ENCODE results near the gene ITFG1. TPM values are rescaled to one million over a fixed set of nuclear protein-coding genes. Genes with fewer than 3 reads are reported as not detected.

ITFG1 gene
- total and polyA plus RNA-seq, 2 of the 8 experiments (the other 6 are each of a cell fraction or from before 2014, with no cell fraction given), result 13.8 to 22.2 TPM

DNA sequence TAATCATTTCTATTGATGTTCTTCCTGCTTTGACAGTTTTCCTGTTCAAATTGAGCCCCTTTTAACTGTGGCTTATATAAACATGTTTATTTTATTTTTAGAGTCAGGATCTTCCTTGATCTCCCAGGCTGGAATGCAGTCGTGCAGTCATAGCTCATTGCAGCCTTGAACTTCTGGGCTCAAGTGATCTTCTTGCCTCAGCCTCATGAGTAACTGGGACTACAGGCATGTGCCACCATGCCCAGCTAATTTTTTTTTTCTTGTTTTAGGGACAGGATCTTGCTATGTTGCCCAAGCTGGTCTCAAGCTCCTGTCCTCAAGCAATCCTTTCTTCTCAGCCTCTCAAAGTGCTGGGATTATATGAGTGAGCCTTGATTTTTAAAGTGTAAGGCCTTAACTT is 14.9 kb upstream of the ITFG1 start:
- WGBS, 2 experiments (ENCODE audit: extremely low coverage in 1 of 2, insufficient coverage in 1 of 2, insufficient read length in 1 of 2, insufficient replicate concordance in 2 of 2, low coverage in 1 of 2, low lambda C conversion rate in 2 of 2, missing lambda C conversion rate in 1 of 2), result 94% methylated on average over 1 of the region's 1 CpG; no CpG with 5 or more reads in 1 of the 2 experiments
- no peak overlapping the region for H3K23ac ChIP-seq (ENCODE audit: insufficient read length)

More for the DNA sequence above, 14.9 kb upstream of the ITFG1 start:
- CTCF ChIA-PET (ENCODE audit: partially characterized antibody), result no interaction called here
- Histone ChIP-seq H2BK15ac (ENCODE audit: low read length) (no peak overlapping the region), H2AFZ (ENCODE audit: low read length) (no peak overlapping the region), H2BK120ac (replicated peaks; ENCODE audit: low read depth, low read length) (no peak overlapping the region), H2AK5ac (ENCODE audit: low read depth, low read length) (no peak overlapping the region), H3K4me3 (ENCODE audit: extremely low read depth in 1 of 4, insufficient read depth in 2 of 4, low read depth in 3 of 4, low read length in 4 of 4) (no peak overlapping the region), H2BK20ac (ENCODE audit: low read length) (no peak overlapping the region), H3K23me2 (ENCODE audit: low read depth, low read length) (no peaks in the 10 kb centered on the region), H2BK5ac (ENCODE audit: low read depth, low read length) (no peak overlapping the region), H3K4me2 (ENCODE audit: insufficient read depth in 1 of 2, low read depth in 2 of 2, low read length in 2 of 2) (no peak overlapping the region), H4K20me1 (replicated peaks in 1 of 2; ENCODE audit: control insufficient read depth in 1 of 2, insufficient read depth in 2 of 2, low read length in 2 of 2) (no peaks in the 10 kb centered on the region), H3K9ac (replicated peaks in 1 of 4; ENCODE audit: extremely low read depth in 1 of 4, low read depth in 3 of 4, low read length in 3 of 4) (no peak overlapping the region), H3K4me1 (replicated peaks in 1 of 4; ENCODE audit: control insufficient read depth in 3 of 4, insufficient read depth in 4 of 4, low read length in 3 of 4) (no peaks in the 10 kb centered on the region), H3K4ac (replicated peaks; ENCODE audit: insufficient read length, low read depth, low read length) (no peak overlapping the region), H3K9me3 (ENCODE audit: insufficient read depth in 2 of 2, low read depth in 1 of 2, low read length in 1 of 2) (no peaks in the 10 kb centered on the region), H3K27me3 (replicated peaks in 1 of 4; ENCODE audit: control insufficient read depth in 3 of 4, extremely low read depth in 1 of 4, insufficient read depth in 3 of 4, low read length in 3 of 4) (no peaks in the 10 kb centered on the region), H3K56ac (replicated peaks; ENCODE audit: insufficient read length, low read depth, low read length) (no peak overlapping the region), H3K27ac (ENCODE audit: low read depth, low read length) (no peak overlapping the region), H3K36me3 (ENCODE audit: control insufficient read depth in 2 of 4, insufficient read depth in 4 of 4, low read length in 3 of 4) (no peaks in the 10 kb centered on the region), H4K5ac (ENCODE audit: insufficient read length, low read depth, low read length) (no peak overlapping the region), H4K8ac (ENCODE audit: extremely low read depth, insufficient read depth, low read length) (no peak overlapping the region), H2BK12ac (ENCODE audit: low read depth, low read length) (no peak overlapping the region), H3K18ac (ENCODE audit: extremely low read depth, low read length) (no peak overlapping the region), H3K79me2 (ENCODE audit: control insufficient read depth in 1 of 2, insufficient read depth in 2 of 2, low read length in 2 of 2) (no peaks in the 10 kb centered on the region; a peak in 1 of 4 replicates), H3K79me1 (ENCODE audit: low read depth, low read length) (no peaks in the 10 kb centered on the region), H4K91ac (replicated peaks; ENCODE audit: insufficient read length, low read length) (no peak overlapping the region), H3K14ac (ENCODE audit: insufficient read length) (no peak overlapping the region)
- TF ChIP-seq CHD1 (IDR thresholded peaks at IDR 0.05; ENCODE audit: low read depth, low read length) (no peak), RXRA (IDR thresholded peaks at IDR 0.05; ENCODE audit: insufficient read depth, low read depth, low read length) (no peak), MAFK (IDR thresholded peaks at IDR 0.05; ENCODE audit: low read depth, low read length) (no peak), SAP30 (IDR thresholded peaks at IDR 0.05; ENCODE audit: insufficient read depth, insufficient replicate concordance, low read length) (no peak), PHF8 (conservative IDR thresholded peaks at IDR 0.05; ENCODE audit: low read depth, low read length) (no peak), RNF2 (IDR thresholded peaks at IDR 0.05; ENCODE audit: borderline replicate concordance, low read depth, low read length, missing control alignments, poor library complexity, severe bottlenecking) (no peak), NANOG (IDR thresholded peaks at IDR 0.05; ENCODE audit: insufficient read depth, low read depth, low read length, poor library complexity, severe bottlenecking) (no peak), RFX5 (IDR thresholded peaks at IDR 0.05; ENCODE audit: borderline replicate concordance, low read depth, low read length) (no peak), KDM5A (IDR thresholded peaks at IDR 0.05; ENCODE audit: low read length) (no peak), SIN3A (conservative IDR thresholded peaks at IDR 0.05 in 1 of 2, IDR thresholded peaks at IDR 0.05 in 1 of 2; ENCODE audit: low read depth in 1 of 2, low read length in 2 of 2) (no peak), FOSL1 (IDR thresholded peaks at IDR 0.05; ENCODE audit: insufficient read depth, low read depth, low read length) (no peak), TCF12 (IDR thresholded peaks at IDR 0.05; ENCODE audit: low read depth, low read length) (no peak)
- TF ChIP-seq, protein P1, sequence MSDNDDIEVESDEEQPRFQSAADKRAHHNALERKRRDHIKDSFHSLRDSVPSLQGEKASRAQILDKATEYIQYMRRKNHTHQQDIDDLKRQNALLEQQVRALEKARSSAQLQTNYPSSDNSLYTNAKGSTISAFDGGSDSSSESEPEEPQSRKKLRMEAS (IDR thresholded peaks at IDR 0.05), result no peak
- no peak for DNase-seq (ENCODE audit: low read depth in 1 of 2, low spot score in 2 of 2)
- no peak for FAIRE-seq
- POLR2A ChIA-PET (ENCODE audit: partially characterized antibody), result interaction anchor here (0.6 kb wide), 1 partner anchor 156 kb away, joined by 4 read pairs; no protein-coding TSS in a partner anchor

Data from H1 (cell line).